GM18505 (cell line): ENCODE data around the gene IGFN1.

Experiments used
- ATAC-seq: cut with Tn5 transposase; IDR thresholded peaks from one replicate; pipeline ENCODE4 v1.9.1; 2021; ENCODE audit not compliant: unreplicated experiment
- POLR2A ChIP-seq: IDR thresholded peaks from 4 replicates; pipeline ENCODE4 v1.6.1; 2011; ENCODE audit warnings: borderline replicate concordance; ENCODE audit not compliant: insufficient read depth, insufficient read length; ENCODE audit errors: extremely low read depth

The IGFN1 gene

GRCh38 chr1:201185123-201185453, 5.5 kb upstream of the IGFN1 start:
- no peak for TF ChIP-seq POLR2A
- ATAC-seq = no peak

GRCh38 chr1:201185527-201186128, 5.0 kb upstream of the IGFN1 start:
- TF ChIP-seq POLR2A = no peak
- no peak for ATAC-seq

- no peak for ATAC-seq
- TF ChIP-seq POLR2A = no peak
These were observed 4.4 kb upstream of the IGFN1 start for GRCh38 chr1:201186192-201186591.

GRCh38 chr1:201189085-201189484, 1.5 kb upstream of the IGFN1 start:
- ATAC-seq = no peak
- TF ChIP-seq POLR2A = no peak

- TF ChIP-seq POLR2A = no peak
These were observed 619 bp upstream of the IGFN1 start for GRCh38 chr1:201190005-201190404.

GRCh38 chr1:201191653-201192260, 1.1 kb downstream of the IGFN1 start:
- TF ChIP-seq POLR2A = no peak
- no peak for ATAC-seq

More at GRCh38 chr1:201190005-201190404, 619 bp upstream of the IGFN1 start:
- ATAC-seq = no peak

GRCh38 chr1:201192261-201192788, 1.7 kb downstream of the IGFN1 start:
- TF ChIP-seq POLR2A = no peak
- no peak for ATAC-seq

- no peak for TF ChIP-seq POLR2A
- no peak for ATAC-seq
These were observed 3.4 kb downstream of the IGFN1 start for GRCh38 chr1:201194046-201194445.

- TF ChIP-seq POLR2A = no peak
- ATAC-seq = no peak
These were observed 8.0 kb downstream of the IGFN1 start for GRCh38 chr1:201198598-201198997.

- no peak for TF ChIP-seq POLR2A
- ATAC-seq = no peak
These were observed 14.4 kb downstream of the IGFN1 start for GRCh38 chr1:201205036-201205435.

GRCh38 chr1:201206176-201206575, 15.6 kb downstream of the IGFN1 start:
- no peak for TF ChIP-seq POLR2A
- ATAC-seq = no peak

- TF ChIP-seq POLR2A = no peak
- ATAC-seq = no peak
These were observed 16.4 kb downstream of the IGFN1 start for GRCh38 chr1:201207046-201207445.

GRCh38 chr1:201208236-201208635, 17.6 kb downstream of the IGFN1 start:
- ATAC-seq = no peak
- no peak for TF ChIP-seq POLR2A

GRCh38 chr1:201212056-201212455, 21.4 kb downstream of the IGFN1 start:
- TF ChIP-seq POLR2A = no peak
- ATAC-seq = no peak
